ENCODE measurements around the gene LACTB.

Gene LACTB

DNA sequence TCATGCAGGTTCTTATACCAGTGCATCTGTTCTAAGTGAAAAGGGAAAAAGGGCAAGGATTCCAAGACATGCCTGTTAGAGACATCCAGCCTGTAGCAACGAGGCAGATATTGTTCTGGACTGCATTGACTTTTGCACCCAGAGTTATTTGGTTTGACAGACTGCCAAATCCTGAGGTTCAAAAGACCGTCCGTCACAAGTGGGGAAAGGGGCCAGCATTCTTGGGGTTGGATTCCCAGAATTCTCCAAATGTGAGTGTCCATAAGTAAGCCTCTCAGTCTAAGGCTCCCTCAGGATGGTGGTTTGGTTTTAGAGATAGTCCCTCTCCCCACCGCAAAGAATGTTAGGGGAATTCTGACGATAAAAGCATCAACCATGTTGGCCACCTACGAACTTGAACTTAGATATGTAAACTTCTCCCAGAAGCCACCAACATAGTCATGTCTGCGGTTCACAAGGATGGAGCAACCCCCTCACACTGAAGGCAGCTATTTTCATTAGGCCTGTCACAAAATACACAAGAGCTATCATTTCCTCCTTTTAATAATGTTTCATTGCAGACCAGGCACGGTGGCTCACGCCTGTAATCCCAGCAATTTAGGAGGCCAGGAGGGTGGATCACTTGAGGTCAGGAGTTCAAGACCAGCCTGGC, 13.6 kb upstream of the LACTB start:
- POLR2A ChIA-PET = no interaction called here
- TF ChIP-seq, protein P1, sequence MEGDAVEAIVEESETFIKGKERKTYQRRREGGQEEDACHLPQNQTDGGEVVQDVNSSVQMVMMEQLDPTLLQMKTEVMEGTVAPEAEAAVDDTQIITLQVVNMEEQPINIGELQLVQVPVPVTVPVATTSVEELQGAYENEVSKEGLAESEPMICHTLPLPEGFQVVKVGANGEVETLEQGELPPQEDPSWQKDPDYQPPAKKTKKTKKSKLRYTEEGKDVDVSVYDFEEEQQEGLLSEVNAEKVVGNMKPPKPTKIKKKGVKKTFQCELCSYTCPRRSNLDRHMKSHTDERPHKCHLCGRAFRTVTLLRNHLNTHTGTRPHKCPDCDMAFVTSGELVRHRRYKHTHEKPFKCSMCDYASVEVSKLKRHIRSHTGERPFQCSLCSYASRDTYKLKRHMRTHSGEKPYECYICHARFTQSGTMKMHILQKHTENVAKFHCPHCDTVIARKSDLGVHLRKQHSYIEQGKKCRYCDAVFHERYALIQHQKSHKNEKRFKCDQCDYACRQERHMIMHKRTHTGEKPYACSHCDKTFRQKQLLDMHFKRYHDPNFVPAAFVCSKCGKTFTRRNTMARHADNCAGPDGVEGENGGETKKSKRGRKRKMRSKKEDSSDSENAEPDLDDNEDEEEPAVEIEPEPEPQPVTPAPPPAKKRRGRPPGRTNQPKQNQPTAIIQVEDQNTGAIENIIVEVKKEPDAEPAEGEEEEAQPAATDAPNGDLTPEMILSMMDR (IDR thresholded peaks at IDR 0.05; ENCODE audit: control extremely low read depth, extremely low read depth, low read depth, missing control alignments) = no peak
- CTCF ChIA-PET = interaction anchor here (1.3 kb wide), 1 partner anchor 42 kb away, joined by 3 read pairs; no protein-coding TSS in a partner anchor

DNA sequence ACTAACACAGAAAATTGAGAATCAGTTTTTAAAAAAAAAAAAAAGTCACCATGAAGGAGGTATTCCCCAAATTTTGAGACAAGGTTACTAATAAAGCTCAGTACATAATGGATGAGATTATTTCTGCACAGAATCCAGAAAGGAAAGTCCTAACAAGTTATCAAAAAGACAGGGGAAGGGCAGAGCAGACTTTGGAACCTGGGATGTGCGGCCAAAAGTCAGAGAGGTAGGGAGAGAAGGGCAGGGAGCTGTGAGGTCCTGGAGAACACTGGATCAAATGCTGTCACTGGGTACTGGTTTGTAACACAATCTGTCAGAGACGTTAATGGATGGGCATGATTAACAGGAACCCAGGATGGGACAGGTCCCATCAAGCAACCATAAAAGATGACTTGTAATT, 12.2 kb upstream of the LACTB start:
- POLR2A ChIA-PET = no interaction called here
- DNase-seq (ENCODE audit: extremely low spot score) = peak; percentile 2
- CTCF ChIA-PET = interaction anchor here (1.3 kb wide), 1 partner anchor 43 kb away, joined by 3 read pairs; no protein-coding TSS in a partner anchor
- TF ChIP-seq, protein P1 (IDR thresholded peaks at IDR 0.05; ENCODE audit: control extremely low read depth, extremely low read depth, low read depth, missing control alignments) = no peak

More for the DNA sequence above, 13.6 kb upstream of the LACTB start:
- no peak for DNase-seq (ENCODE audit: extremely low spot score)

DNA sequence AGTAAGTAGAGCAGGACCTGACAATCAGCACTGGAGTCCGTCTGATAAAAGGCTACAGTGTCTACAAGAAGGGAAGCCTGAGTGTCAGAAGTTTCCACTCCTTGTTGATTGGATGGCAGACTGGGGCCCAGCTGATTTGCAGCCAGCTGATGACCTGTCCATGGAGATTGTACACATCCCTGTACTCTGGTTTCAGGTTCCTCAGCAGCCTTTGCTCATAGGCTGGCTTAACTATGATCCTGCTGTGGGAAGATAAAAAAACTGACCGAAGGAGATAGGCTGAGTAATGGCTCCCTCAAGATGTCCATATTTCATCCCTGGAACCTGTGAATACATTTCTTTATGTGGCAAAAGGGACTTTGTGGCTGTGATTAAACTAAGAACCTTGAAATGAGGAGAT, 11.7 kb upstream of the LACTB start:
- DNase-seq (ENCODE audit: extremely low spot score) = no peak
- TF ChIP-seq, protein P1 (IDR thresholded peaks at IDR 0.05; ENCODE audit: control extremely low read depth, extremely low read depth, low read depth, missing control alignments) = no peak
- ChIA-PET CTCF (interaction anchor here (2.0 kb wide), 1 partner anchor 10 kb away, joined by 8 read pairs; no protein-coding TSS in a partner anchor), POLR2A (no interaction called here)

DNA sequence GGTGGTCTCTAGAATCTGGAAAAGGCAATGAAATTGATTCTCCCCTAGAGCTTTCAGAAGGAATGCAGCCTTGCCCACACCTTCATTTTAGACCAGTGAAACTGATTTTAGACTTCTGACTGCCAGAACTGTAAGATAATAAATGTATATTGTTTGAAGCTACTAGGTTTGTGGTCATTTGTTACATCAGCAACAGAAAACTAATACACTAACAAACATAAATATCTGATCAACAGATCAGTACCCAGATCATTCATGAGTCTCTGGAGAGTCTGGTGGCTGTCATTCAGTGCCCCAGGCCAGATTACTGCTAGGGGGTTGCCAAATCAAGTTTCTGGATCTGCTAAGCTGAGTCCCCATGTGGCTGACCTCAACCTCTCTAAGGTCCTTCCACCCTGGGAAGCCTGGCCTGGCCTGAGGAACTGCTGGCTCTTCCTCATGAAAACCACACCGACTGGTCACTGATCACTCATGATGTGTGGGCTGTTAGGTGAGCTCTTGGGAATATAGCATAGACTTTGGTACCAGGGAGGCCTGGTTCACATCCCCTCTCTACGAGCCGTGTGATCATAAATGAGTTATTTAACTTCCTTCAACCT, 11.1 kb upstream of the LACTB start:
- CTCF ChIA-PET = interaction anchor here (0.9 to 2.0 kb wide), 4 partner anchors 10 to 63 kb away, joined by 3 to 8 read pairs (median 3); no protein-coding TSS in a partner anchor
- TF ChIP-seq, protein P1 (IDR thresholded peaks at IDR 0.05; ENCODE audit: control extremely low read depth, extremely low read depth, low read depth, missing control alignments) = no peak
- POLR2A ChIA-PET = no interaction called here
- DNase-seq (ENCODE audit: extremely low spot score) = peak; percentile 2

DNA sequence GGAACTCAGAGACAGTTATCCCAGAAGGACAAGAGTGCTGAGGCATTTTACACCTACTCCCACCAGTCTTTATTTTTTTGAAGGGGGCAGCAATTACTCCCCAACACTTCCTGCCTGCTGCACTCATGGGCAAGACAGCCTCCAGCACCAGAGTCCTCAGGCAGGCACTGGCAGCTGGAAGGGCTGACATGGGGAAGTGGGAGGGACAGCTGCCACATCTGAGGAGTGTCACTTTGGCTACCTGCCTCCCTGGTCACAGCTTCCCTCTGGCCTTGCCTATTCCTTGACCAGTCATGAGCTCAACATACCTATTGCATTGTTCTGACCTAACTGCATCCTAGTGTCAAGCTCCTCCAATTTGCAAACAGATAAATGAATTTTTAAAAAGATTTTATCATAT, 10.2 kb upstream of the LACTB start:
- DNase-seq (ENCODE audit: extremely low spot score) = peak; percentile 11
- ChIA-PET CTCF (interaction anchor here (0.9 to 2.0 kb wide), 5 partner anchors 9 to 64 kb away, joined by 3 to 8 read pairs (median 3); no protein-coding TSS in a partner anchor), POLR2A (no interaction called here)
- TF ChIP-seq, protein P1 (IDR thresholded peaks at IDR 0.05; ENCODE audit: control extremely low read depth, extremely low read depth, low read depth, missing control alignments) = no peak

DNA sequence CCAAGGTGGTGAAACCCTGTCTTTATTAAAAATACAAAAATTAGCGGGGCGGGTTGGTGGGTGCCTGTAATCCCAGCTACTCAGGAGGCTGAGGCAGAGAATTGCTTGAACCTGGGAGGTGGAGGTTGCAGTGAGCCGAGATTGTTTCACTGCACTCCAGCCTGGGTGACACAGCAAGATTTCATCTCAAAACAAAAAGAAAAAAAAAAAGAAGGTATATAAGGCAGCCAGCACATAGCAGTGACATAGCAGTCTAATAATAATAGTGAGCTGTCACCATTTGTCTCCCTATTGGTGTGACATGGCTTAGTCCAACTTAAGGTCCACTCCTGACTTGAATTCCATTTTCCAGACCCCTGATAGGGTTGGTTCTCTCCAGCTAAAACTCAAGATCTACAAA, 8.8 kb upstream of the LACTB start:
- TF ChIP-seq, protein P1 (IDR thresholded peaks at IDR 0.05; ENCODE audit: control extremely low read depth, extremely low read depth, low read depth, missing control alignments) = no peak
- ChIA-PET POLR2A (no interaction called here), CTCF (interaction anchor here (1.0 kb wide), 1 partner anchor 65 kb away, joined by 4 read pairs; no protein-coding TSS in a partner anchor)
- no peak for DNase-seq (ENCODE audit: extremely low spot score)
